ENCODE results near the gene NBEA. TPM values are rescaled to one million over a fixed set of nuclear protein-coding genes. Genes with fewer than 3 reads are reported as not detected.

The NBEA gene
- total RNA-seq, 1 experiment from 2014 or later = 4.1 TPM

DNA sequence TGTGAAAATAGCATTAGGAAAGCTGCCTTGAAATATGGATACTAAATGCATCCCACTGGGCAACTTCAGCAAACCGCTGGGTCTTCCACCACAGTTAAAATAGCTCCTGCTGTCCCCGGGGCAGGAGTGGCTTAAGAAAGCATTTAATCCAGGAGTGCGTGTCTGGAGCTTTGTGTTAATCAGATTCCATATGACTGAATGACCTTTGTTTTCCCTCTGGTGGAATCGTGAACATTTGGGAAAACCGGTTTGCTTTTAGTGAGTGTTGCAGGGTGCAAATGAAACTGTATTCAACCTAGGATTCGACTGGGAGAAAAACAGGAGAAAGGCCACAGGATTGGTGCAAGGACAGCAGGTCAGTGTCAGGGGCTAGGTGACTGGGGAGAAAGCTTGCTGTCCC, 772.1 kb downstream of the NBEA start:
- BruUV-seq (replicated peaks) = no TSS peak
- no peak overlapping the region for H2AFZ ChIP-seq (ENCODE audit: low read depth, low read length, poor library complexity, severe bottlenecking)
- no peak overlapping the region for H3K27ac ChIP-seq (ENCODE audit: low read depth, low read length)
- CTCF ChIA-PET = no interaction called here
- RAD21 ChIA-PET (ENCODE audit: low non-redundant PET in 1 of 2, low total read pairs in 2 of 2, uncharacterized antibody in 2 of 2, unreplicated experiment in 2 of 2) = no interaction called here
- no peaks in the 10 kb centered on the region for H3K27me3 ChIP-seq (ENCODE audit: insufficient read depth, low read length)
- no peaks in the 10 kb centered on the region for H4K20me1 ChIP-seq (ENCODE audit: insufficient read depth)
- no peaks in the 10 kb centered on the region for H3K36me3 ChIP-seq (ENCODE audit: control insufficient read depth in 1 of 2, insufficient read depth in 2 of 2, low read length in 2 of 2)
- no peaks in the 10 kb centered on the region for H3K79me2 ChIP-seq (ENCODE audit: insufficient read depth, low read length)
- H3K9ac ChIP-seq (ENCODE audit: low read length) = no peak overlapping the region
- H3K9me2 ChIP-seq (ENCODE audit: insufficient read depth) = no peaks in the 10 kb centered on the region
- intact Hi-C loops (cut with micrococcal nuclease) = no loop called here
- TF ChIP-seq CTCF (IDR thresholded peaks at IDR 0.05 in 2 of 3, conservative IDR thresholded peaks at IDR 0.05 in 1 of 3; ENCODE audit: borderline replicate concordance in 1 of 3, insufficient read depth in 1 of 3, low read depth in 2 of 3, low read length in 2 of 3) (no peak), ELF1 (IDR thresholded peaks at IDR 0.05; ENCODE audit: borderline replicate concordance, low read depth) (no peak), POLR2A (IDR thresholded peaks at IDR 0.05; ENCODE audit: borderline replicate concordance, extremely low read depth, insufficient read depth, insufficient read length) (no peak), ZFX (IDR thresholded peaks at IDR 0.05) (no peak), SIN3A (IDR thresholded peaks at IDR 0.05; ENCODE audit: low read depth) (no peak), CEBPB (IDR thresholded peaks at IDR 0.05; ENCODE audit: low read depth) (no peak), POLR2AphosphoS5 (IDR thresholded peaks at IDR 0.05; ENCODE audit: low read depth, low read length) (no peak), EZH2 (IDR thresholded peaks at IDR 0.05) (no peak), EGR1 (IDR thresholded peaks at IDR 0.05; ENCODE audit: low read depth) (no peak), CBX3 (IDR thresholded peaks at IDR 0.05; ENCODE audit: low read depth) (no peak), EZH2phosphoT487 (IDR thresholded peaks at IDR 0.05; ENCODE audit: borderline replicate concordance) (no peak), SP1 (IDR thresholded peaks at IDR 0.05; ENCODE audit: low read depth) (no peak), JUND (IDR thresholded peaks at IDR 0.05) (no peak), FOSL1 (IDR thresholded peaks at IDR 0.05; ENCODE audit: low read depth) (no peak), ZBTB33 (IDR thresholded peaks at IDR 0.05; ENCODE audit: extremely low read depth, insufficient replicate concordance, low read length) (no peak), ZNF274 (IDR thresholded peaks at IDR 0.05; ENCODE audit: low read depth, low read length) (no peak), YY1 (IDR thresholded peaks at IDR 0.05; ENCODE audit: extremely low read depth, insufficient replicate concordance, low read depth, low read length) (no peak), RAD21 (IDR thresholded peaks at IDR 0.05; ENCODE audit: low read depth) (no peak)
- TF ChIP-seq, protein P1, sequence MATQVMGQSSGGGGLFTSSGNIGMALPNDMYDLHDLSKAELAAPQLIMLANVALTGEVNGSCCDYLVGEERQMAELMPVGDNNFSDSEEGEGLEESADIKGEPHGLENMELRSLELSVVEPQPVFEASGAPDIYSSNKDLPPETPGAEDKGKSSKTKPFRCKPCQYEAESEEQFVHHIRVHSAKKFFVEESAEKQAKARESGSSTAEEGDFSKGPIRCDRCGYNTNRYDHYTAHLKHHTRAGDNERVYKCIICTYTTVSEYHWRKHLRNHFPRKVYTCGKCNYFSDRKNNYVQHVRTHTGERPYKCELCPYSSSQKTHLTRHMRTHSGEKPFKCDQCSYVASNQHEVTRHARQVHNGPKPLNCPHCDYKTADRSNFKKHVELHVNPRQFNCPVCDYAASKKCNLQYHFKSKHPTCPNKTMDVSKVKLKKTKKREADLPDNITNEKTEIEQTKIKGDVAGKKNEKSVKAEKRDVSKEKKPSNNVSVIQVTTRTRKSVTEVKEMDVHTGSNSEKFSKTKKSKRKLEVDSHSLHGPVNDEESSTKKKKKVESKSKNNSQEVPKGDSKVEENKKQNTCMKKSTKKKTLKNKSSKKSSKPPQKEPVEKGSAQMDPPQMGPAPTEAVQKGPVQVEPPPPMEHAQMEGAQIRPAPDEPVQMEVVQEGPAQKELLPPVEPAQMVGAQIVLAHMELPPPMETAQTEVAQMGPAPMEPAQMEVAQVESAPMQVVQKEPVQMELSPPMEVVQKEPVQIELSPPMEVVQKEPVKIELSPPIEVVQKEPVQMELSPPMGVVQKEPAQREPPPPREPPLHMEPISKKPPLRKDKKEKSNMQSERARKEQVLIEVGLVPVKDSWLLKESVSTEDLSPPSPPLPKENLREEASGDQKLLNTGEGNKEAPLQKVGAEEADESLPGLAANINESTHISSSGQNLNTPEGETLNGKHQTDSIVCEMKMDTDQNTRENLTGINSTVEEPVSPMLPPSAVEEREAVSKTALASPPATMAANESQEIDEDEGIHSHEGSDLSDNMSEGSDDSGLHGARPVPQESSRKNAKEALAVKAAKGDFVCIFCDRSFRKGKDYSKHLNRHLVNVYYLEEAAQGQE (IDR thresholded peaks at IDR 0.05; ENCODE audit: low read depth) = no peak
- no peak for DNase-seq (ENCODE audit: low read depth, low spot score)
- no peak overlapping the region for H3K4me2 ChIP-seq (ENCODE audit: low read length)
- POLR2A ChIA-PET = no interaction called here
- 0 out of 4 replicates have a peak, but pooled peaks cover 0 to 4% of the 10 kb centered on the region in 2 experiments for H3K4me1 ChIP-seq (ENCODE audit: control insufficient read depth in 1 of 2, insufficient read depth in 2 of 2, low read length in 2 of 2)
- no peaks in the 10 kb centered on the region for H3K9me3 ChIP-seq (ENCODE audit: control insufficient read depth in 1 of 2, insufficient read depth in 1 of 2, low read depth in 1 of 2, low read length in 2 of 2)
- ATAC-seq = no peak
- H3K4me3 ChIP-seq (replicated peaks in 1 of 2; ENCODE audit: low read depth in 1 of 2, low read length in 2 of 2) = no peak overlapping the region
